ENCODE data around the gene PMFBP1. TPM values are rescaled to one million over a fixed set of nuclear protein-coding genes. Genes with fewer than 3 reads are reported as not detected.

Gene PMFBP1
- polyA plus RNA-seq, 1 of the 3 experiments (the other 2 are of a cell fraction): 0.16 TPM

DNA sequence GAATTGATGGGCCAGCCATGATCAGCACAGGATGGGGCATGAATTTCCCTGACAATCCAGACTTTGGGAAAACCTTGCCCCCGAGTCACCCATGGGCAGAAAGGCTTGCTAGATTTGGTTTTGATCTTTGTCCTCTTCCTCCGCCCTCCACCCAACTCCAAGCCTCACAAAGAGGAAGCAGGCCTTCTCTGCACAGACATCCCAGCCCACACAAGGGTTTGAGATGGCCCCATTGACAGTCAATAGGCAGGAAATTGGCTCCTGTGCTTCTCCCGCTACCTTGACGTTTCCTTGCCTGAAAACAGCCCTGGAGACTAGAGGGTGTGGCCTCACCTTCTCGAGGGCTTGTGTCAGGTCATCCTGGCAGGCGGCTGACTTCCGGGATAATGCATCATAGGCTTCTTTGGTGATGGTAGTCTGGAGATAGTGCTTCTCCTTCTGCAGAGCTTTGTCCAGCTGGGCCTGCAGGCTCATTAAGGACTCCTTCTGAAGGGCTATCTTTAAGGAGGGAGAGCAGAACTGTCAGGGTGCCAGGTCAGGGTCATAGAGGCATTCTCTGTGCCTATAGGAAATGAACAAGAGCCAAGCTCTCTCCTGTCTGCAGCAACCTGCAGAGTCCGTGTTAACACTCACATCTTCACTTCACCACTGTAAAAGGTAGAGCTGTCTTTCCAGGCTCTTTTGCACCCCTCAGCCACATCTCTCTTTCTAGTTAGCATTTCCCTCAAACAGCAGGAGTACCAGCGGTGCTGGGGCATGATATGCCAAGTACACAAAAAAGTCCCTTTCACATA is 46.1 kb downstream of the PMFBP1 start:
- Histone ChIP-seq H3K79me2 (ENCODE audit: insufficient read depth) (no peaks in the 10 kb centered on the region), H3K9me3 (no peaks in the 10 kb centered on the region), H2AFZ (ENCODE audit: low read depth) (no peak overlapping the region), H3K4me1 (ENCODE audit: control insufficient read depth in 1 of 2, insufficient read depth in 2 of 2, low read depth in 1 of 2, low read length in 1 of 2) (peaks cover 0 to 7% of the 10 kb centered on the region in 2 experiments; a peak in 1 of 4 replicates), H3K9ac (no peak overlapping the region), H3K27ac (ENCODE audit: low read depth in 2 of 2, low read length in 1 of 2) (peak overlapping the region in 1 of 2 experiments; percentile 8; a peak in 2 of 4 replicates), H3K9me2 (no peaks in the 10 kb centered on the region), H3K36me3 (replicated peaks in 1 of 2; ENCODE audit: control insufficient read depth in 1 of 2, insufficient read depth in 2 of 2, low read length in 1 of 2) (no peaks in the 10 kb centered on the region), H4K20me1 (ENCODE audit: insufficient read depth) (no peaks in the 10 kb centered on the region), H3K27me3 (ENCODE audit: insufficient read depth) (no peaks in the 10 kb centered on the region), H3F3A (replicated peaks; ENCODE audit: insufficient read depth) (no peaks in the 10 kb centered on the region), H3K4me3 (ENCODE audit: low read depth in 2 of 2, low read length in 1 of 2) (no peak overlapping the region), H3K4me2 (no peak overlapping the region)
- ChIA-PET POLR2A (interaction anchor here (1.7 kb wide), 1 partner anchor 72 kb away, joined by 7 read pairs; no protein-coding TSS in a partner anchor), CTCF (interaction anchor here (0.6 to 4.7 kb wide), 32 partner anchors 9 to 1909 kb away, joined by 3 to 57 read pairs (median 6); partner anchors contain the start of gene PMFBP1)
- TF ChIP-seq JUND (IDR thresholded peaks at IDR 0.05) (no peak), MEF2A (IDR thresholded peaks at IDR 0.05; ENCODE audit: borderline replicate concordance, low read depth) (no peak), TEAD4 (IDR thresholded peaks at IDR 0.05; ENCODE audit: borderline replicate concordance, insufficient read depth) (no peak), GATA2 (CRISPR knock-in tag; IDR thresholded peaks at IDR 0.05) (no peak), EZH2phosphoT487 (IDR thresholded peaks at IDR 0.05; ENCODE audit: borderline replicate concordance, low read depth) (no peak), RAD21 (IDR thresholded peaks at IDR 0.05; ENCODE audit: low read length) (no peak), FOXJ3 (CRISPR knock-in tag; IDR thresholded peaks at IDR 0.05) (no peak), GABPA (IDR thresholded peaks at IDR 0.05; ENCODE audit: low read depth) (no peak), RFX5 (IDR thresholded peaks at IDR 0.05; ENCODE audit: low read length) (no peak), CHD2 (IDR thresholded peaks at IDR 0.05; ENCODE audit: low read length, partially characterized antibody) (no peak), POLR2AphosphoS5 (IDR thresholded peaks at IDR 0.05; ENCODE audit: low read depth, low read length) (no peak), RXRA (IDR thresholded peaks at IDR 0.05; ENCODE audit: borderline replicate concordance, low read depth) (no peak), EP300 (IDR thresholded peaks at IDR 0.05; ENCODE audit: borderline replicate concordance in 1 of 2, low read depth in 1 of 2, low read length in 1 of 2) (no peak)
- TF ChIP-seq, protein P1, sequence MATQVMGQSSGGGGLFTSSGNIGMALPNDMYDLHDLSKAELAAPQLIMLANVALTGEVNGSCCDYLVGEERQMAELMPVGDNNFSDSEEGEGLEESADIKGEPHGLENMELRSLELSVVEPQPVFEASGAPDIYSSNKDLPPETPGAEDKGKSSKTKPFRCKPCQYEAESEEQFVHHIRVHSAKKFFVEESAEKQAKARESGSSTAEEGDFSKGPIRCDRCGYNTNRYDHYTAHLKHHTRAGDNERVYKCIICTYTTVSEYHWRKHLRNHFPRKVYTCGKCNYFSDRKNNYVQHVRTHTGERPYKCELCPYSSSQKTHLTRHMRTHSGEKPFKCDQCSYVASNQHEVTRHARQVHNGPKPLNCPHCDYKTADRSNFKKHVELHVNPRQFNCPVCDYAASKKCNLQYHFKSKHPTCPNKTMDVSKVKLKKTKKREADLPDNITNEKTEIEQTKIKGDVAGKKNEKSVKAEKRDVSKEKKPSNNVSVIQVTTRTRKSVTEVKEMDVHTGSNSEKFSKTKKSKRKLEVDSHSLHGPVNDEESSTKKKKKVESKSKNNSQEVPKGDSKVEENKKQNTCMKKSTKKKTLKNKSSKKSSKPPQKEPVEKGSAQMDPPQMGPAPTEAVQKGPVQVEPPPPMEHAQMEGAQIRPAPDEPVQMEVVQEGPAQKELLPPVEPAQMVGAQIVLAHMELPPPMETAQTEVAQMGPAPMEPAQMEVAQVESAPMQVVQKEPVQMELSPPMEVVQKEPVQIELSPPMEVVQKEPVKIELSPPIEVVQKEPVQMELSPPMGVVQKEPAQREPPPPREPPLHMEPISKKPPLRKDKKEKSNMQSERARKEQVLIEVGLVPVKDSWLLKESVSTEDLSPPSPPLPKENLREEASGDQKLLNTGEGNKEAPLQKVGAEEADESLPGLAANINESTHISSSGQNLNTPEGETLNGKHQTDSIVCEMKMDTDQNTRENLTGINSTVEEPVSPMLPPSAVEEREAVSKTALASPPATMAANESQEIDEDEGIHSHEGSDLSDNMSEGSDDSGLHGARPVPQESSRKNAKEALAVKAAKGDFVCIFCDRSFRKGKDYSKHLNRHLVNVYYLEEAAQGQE (IDR thresholded peaks at IDR 0.05; ENCODE audit: low read depth, low read length): no peak
- TF ChIP-seq, protein P2, sequence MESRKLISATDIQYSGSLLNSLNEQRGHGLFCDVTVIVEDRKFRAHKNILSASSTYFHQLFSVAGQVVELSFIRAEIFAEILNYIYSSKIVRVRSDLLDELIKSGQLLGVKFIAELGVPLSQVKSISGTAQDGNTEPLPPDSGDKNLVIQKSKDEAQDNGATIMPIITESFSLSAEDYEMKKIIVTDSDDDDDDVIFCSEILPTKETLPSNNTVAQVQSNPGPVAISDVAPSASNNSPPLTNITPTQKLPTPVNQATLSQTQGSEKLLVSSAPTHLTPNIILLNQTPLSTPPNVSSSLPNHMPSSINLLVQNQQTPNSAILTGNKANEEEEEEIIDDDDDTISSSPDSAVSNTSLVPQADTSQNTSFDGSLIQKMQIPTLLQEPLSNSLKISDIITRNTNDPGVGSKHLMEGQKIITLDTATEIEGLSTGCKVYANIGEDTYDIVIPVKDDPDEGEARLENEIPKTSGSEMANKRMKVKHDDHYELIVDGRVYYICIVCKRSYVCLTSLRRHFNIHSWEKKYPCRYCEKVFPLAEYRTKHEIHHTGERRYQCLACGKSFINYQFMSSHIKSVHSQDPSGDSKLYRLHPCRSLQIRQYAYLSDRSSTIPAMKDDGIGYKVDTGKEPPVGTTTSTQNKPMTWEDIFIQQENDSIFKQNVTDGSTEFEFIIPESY (IDR thresholded peaks at IDR 0.05; ENCODE audit: borderline replicate concordance, low read depth): no peak
- TF ChIP-seq, protein P3, sequence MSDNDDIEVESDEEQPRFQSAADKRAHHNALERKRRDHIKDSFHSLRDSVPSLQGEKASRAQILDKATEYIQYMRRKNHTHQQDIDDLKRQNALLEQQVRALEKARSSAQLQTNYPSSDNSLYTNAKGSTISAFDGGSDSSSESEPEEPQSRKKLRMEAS (IDR thresholded peaks at IDR 0.05; ENCODE audit: low read depth): no peak
- 71% methylated on average over 9 of the region's 9 CpGs for WGBS (ENCODE audit: low lambda C conversion rate)
- no peak for DNase-seq
